HG03025 (cell line): ENCODE data around the gene CD99.

Experiments
- ATAC-seq: cut with Tn5 transposase; IDR thresholded peaks from one replicate; pipeline ENCODE4 v1.9.1; 2021; ENCODE audit warnings: mild to moderate bottlenecking, moderate library complexity; ENCODE audit not compliant: unreplicated experiment, low FRiP score

Gene CD99

DNA sequence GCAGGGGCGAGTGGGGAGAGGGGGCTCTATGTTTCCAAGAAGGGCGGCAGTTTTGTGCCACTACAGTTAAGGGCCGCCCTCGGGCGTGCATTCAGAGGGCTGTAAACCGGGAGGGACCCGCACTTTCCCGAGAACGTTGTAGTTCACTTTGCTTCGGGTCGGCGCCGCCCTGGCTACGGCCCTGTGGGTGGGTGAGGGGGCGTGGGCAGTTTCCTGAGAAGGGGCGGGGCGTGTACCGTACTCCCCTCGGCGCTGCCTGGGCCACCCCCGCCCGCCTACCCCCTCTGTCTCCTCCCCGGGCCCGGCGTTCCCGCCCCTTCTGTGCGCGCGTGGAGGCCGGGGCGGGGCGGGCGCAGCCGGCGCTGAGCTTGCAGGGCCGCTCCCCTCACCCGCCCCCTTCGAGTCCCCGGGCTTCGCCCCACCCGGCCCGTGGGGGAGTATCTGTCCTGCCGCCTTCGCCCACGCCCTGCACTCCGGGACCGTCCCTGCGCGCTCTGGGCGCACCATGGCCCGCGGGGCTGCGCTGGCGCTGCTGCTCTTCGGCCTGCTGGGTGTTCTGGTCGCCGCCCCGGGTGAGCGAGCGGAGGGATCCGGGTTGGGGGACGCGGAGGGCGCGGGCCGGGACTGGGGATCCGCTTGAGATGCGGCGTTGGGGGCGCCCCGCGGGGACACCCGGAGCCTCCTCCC lies at the start of gene CD99:
TSS of gene CD99 (plus strand) at position 440 of the 687 bp plus-strand sequence. CDS start at position 506, 66 bp downstream.
- ATAC-seq: peak; percentile 87

DNA sequence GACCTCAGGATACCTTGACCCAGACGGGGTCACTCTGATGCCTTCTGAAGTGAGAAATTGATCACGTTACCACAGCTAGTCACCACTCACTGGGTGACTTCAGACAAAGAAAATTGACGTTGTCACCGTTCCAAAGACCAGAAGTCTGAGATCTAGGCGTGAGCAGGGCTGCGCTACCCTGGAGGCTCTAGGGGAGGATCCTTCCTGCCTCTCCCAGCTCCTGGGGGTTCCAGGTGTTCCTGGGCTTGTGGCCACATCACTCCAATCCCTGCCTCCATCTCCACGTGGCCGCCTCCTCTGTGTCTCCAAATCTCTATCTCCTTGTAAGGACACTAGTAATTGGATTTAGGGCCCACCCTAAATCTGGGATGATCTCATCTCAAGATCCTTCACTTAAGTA lies 48.9 kb upstream of the CD99 start:
- no peak for ATAC-seq

DNA sequence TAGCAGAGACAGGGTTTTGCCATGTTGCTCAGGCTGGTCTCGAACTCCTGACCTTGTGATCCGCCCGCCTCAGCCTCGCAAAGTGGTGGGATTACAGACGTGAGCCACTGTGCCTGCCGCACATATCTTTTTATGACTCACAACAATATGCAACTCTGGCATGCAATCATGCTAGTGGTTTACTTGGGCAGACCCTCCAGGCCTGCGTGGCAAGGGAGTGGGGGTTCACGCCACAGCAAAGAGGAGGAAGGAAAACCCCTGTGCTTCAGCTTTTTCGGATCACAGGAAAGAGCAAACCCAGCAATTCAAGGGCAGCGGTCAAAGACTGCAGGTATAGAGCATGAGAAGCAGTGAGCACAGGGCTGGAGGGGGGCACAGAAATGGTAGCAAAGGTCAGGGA lies 48.3 kb upstream of the CD99 start:
- no peak for ATAC-seq

DNA sequence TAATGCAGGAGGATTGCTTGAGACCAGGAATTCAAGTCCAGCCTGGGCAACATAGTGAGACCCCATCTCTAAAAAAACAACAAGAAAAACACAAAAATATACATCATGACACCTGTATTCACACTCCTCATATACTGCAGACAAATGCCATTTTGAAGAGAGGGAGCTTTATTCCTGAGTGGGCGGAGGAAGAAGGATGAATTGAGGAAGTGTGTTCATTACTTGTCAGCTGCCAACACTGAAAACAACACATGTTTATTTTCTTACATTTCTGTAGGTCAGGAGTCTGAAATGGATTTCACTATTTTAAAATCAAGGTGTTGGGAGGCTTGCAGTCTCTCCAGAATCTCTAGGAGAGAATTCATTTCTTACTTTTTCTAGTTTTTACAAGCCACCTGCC lies 47.2 kb upstream of the CD99 start:
- no peak for ATAC-seq

GRCh38 chrX:2645563-2645962 lies 45.5 kb upstream of the CD99 start:
- no peak for ATAC-seq

DNA sequence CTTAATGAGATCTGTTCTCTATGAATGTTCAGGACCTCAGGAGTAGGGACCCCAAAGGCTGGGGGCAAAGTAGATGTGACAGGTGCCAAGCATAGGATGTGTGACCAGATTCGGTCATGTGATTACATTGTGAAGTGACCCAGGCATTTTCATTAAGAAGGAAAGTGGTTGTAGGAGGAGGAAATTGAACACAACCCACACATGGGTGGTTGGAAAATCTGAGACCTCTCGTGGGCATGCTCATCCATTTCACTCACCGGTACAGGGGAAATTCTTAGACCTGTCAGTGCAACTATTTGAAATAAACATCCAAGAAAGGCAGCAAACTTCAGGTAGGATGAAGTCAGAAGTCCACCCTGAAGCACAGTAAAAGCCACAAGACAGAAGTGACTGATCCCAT lies 43.5 kb upstream of the CD99 start:
- ATAC-seq: no peak

GRCh38 chrX:2650037-2650436 lies 41.1 kb upstream of the CD99 start:
- no peak for ATAC-seq

GRCh38 chrX:2650865-2651264 lies 40.2 kb upstream of the CD99 start:
- no peak for ATAC-seq

DNA sequence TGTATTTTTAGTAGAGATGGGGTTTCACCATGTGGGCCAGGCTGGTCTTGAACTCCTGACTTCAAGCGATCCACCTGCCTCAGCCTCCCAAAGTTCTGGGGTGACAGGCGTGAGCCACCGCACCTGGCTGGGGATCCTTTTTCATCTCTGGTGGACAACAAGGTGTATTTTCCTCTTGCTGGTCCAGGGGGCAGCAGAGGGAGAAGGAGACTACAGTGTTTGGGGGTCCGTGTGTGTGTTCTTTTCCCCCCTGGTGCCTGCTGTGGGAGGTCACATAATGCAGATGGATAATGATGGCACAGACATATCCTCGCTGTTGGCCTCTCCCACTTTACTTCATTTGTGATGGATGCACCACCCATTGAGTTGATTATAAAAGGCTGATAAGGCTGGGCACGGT lies 39.0 kb upstream of the CD99 start:
- no peak for ATAC-seq

GRCh38 chrX:2654436-2655340 lies 36.4 kb upstream of the CD99 start:
- ATAC-seq: no peak

- no peak for ATAC-seq
These were observed 34.7 kb upstream of the CD99 start for GRCh38 chrX:2656257-2656836.

DNA sequence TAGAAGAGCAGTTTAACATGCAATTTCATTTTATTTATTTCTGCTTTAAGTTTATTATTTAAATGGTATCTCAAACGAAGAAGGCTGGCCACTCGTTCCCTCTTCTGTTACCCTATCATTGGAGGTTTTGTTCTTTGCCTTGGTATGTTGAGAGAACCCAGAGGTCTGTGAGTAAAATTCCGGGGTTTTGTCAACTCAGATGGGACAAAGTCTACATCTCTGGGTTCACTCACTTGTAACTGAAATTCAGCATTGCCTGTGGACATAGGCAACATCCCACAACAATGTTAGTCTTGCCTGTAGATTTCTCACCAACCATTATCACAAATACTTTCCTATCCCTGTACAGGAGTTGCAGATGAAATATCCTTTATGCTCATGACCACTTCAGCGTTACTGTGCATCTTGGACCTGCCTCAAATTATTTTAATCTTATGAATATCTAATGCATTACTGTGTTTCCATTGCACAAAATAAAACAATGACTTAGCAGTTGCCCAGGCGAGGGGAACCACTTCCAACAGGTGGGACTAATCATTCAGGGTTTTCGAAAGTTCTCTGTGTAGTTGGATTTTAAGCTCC lies 33.5 kb upstream of the CD99 start:
- no peak for ATAC-seq

GRCh38 chrX:2658585-2659292 lies 32.4 kb upstream of the CD99 start:
- no peak for ATAC-seq

DNA sequence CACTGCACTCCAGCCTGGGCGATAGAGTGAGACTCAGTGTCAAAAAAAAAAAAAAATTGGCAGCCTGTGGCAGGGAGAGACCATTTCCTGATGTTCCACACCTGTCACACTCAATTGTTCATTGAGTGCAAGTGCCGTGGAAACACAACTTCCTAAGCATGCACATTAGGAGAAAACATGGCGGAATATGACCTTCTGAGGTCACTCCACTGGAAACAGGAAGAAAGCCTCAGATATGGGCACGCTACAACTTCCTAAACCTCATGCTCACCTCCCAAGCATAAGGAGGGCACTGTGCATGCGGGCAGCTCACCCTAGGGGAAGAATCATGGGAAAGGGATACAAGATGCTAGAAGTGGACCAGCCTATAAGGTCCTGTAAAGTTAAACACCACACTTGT lies 28.5 kb upstream of the CD99 start:
- ATAC-seq: no peak

GRCh38 chrX:2664502-2664901 lies 26.6 kb upstream of the CD99 start:
- no peak for ATAC-seq

- no peak for ATAC-seq
These were observed 25.4 kb upstream of the CD99 start for GRCh38 chrX:2665387-2666304.

DNA sequence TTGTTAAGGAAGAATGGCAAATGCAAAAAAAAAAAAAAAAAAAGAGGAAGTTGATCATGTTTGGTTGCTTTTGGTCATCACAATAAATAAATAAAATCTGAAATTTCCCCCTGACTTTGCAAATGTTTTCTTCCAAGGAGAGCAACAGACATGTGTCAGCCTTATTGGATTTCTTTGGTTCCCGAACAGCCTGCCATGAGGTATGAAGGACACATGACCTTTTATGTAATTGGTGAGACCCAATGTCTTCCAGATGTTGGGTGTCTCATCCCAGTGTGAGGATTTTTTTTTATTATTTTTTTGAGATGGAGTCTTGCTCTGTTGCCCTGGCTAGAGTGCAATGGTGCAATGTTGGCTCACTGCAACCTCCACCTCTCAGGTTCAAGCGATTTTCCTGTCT lies 24.6 kb upstream of the CD99 start:
- no peak for ATAC-seq

GRCh38 chrX:2670978-2671377 lies 20.1 kb upstream of the CD99 start:
- no peak for ATAC-seq

GRCh38 chrX:2672084-2672483 lies 19.0 kb upstream of the CD99 start:
- no peak for ATAC-seq

DNA sequence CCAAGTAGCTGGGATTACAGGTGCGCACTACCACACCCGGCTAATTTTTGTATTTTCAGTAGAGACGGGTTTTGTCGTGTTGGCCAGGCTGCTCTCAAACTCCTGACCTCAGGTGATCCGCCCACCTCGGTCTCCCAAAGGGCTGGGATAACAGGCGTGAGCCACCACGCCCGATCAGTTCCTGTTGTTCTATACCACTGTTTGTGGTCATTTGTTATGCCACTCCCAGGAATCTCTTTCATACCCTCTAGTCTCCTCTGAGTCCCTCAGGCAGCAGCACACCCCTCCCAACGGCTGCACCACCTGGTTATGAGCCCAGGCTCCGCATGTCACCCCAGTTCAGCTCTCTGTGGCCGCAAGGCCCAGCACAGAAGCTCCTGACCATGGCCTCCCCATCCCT lies 17.5 kb upstream of the CD99 start:
- no peak for ATAC-seq
